ENCODE data around the gene GP1BB. TPM values are rescaled to one million over a fixed set of nuclear protein-coding genes. Genes with fewer than 3 reads are reported as not detected.

Gene GP1BB
- total RNA-seq, 1 donor from 2014 or later: 2.4 TPM

- TF ChIP-seq, protein P1, sequence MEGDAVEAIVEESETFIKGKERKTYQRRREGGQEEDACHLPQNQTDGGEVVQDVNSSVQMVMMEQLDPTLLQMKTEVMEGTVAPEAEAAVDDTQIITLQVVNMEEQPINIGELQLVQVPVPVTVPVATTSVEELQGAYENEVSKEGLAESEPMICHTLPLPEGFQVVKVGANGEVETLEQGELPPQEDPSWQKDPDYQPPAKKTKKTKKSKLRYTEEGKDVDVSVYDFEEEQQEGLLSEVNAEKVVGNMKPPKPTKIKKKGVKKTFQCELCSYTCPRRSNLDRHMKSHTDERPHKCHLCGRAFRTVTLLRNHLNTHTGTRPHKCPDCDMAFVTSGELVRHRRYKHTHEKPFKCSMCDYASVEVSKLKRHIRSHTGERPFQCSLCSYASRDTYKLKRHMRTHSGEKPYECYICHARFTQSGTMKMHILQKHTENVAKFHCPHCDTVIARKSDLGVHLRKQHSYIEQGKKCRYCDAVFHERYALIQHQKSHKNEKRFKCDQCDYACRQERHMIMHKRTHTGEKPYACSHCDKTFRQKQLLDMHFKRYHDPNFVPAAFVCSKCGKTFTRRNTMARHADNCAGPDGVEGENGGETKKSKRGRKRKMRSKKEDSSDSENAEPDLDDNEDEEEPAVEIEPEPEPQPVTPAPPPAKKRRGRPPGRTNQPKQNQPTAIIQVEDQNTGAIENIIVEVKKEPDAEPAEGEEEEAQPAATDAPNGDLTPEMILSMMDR (conservative IDR thresholded peaks at IDR 0.05): no peak
- H3K4me1 Mint-ChIP-seq (ENCODE audit: unreplicated experiment): peaks cover 5% of the 10 kb centered on the region
- no peak overlapping the region for H3K4me3 Mint-ChIP-seq
- H3K27me3 Mint-ChIP-seq: peaks cover 16% of the 10 kb centered on the region
- no peak for DNase-seq (ENCODE audit: extremely low spot score, unreplicated experiment)
- no peak overlapping the region for H3K27ac Mint-ChIP-seq
- no peaks in the 10 kb centered on the region for H3K9me3 Mint-ChIP-seq
- no peaks in the 10 kb centered on the region for H3K36me3 Mint-ChIP-seq
Observed at GRCh38 chr22:19748139-19748538, 24.8 kb downstream of the GP1BB start.

GRCh38 chr22:19748991-19749664, 25.8 kb downstream of the GP1BB start:
- Mint-ChIP-seq H3K4me3 (no peak overlapping the region), H3K27me3 (peaks cover 26% of the 10 kb centered on the region), H3K27ac (no peak overlapping the region), H3K36me3 (no peaks in the 10 kb centered on the region), H3K9me3 (no peaks in the 10 kb centered on the region), H3K4me1 (ENCODE audit: unreplicated experiment) (peaks cover 5% of the 10 kb centered on the region)
- no peak for DNase-seq (ENCODE audit: extremely low spot score, unreplicated experiment)
- TF ChIP-seq, protein P1 (conservative IDR thresholded peaks at IDR 0.05): no peak

DNA sequence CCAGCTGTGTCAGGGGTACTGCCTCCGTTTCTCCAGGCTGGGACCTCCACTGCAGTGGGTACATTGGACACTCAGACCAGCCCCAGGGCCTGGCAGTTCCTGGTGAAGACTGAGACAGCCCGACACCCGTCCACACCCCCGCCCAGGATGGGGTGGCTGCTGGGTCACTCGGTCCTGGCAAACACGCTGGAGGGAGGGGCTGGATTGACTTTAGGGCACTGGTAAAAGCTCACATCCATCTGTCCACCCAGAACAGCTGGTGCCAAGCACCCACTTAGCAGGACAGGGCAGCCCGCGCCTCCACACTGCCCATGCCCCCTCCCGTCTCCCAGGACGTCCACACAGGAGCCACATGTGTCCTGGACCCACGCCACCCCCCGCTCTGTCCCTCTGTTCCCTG, 26.5 kb downstream of the GP1BB start:
- H3K27me3 Mint-ChIP-seq: peaks cover 33% of the 10 kb centered on the region
- H3K36me3 Mint-ChIP-seq: no peaks in the 10 kb centered on the region
- peaks cover 5% of the 10 kb centered on the region for H3K4me1 Mint-ChIP-seq (ENCODE audit: unreplicated experiment)
- TF ChIP-seq, protein P1 (conservative IDR thresholded peaks at IDR 0.05): no peak
- H3K9me3 Mint-ChIP-seq: no peaks in the 10 kb centered on the region
- DNase-seq (ENCODE audit: extremely low spot score, unreplicated experiment): no peak
- no peak overlapping the region for H3K4me3 Mint-ChIP-seq
- no peak overlapping the region for H3K27ac Mint-ChIP-seq

GRCh38 chr22:19750507-19751490, 27.5 kb downstream of the GP1BB start:
- no peaks in the 10 kb centered on the region for H3K36me3 Mint-ChIP-seq
- peaks cover 42% of the 10 kb centered on the region for H3K27me3 Mint-ChIP-seq
- no peak overlapping the region for H3K27ac Mint-ChIP-seq
- no peak overlapping the region for H3K4me3 Mint-ChIP-seq
- no peak for DNase-seq (ENCODE audit: extremely low spot score, unreplicated experiment)
- TF ChIP-seq, protein P1 (conservative IDR thresholded peaks at IDR 0.05): no peak
- H3K9me3 Mint-ChIP-seq: no peaks in the 10 kb centered on the region
- H3K4me1 Mint-ChIP-seq (ENCODE audit: unreplicated experiment): peaks cover 5% of the 10 kb centered on the region

- Mint-ChIP-seq H3K4me3 (no peak overlapping the region), H3K36me3 (no peaks in the 10 kb centered on the region), H3K4me1 (ENCODE audit: unreplicated experiment) (peaks cover 5% of the 10 kb centered on the region), H3K27ac (no peak overlapping the region), H3K9me3 (no peaks in the 10 kb centered on the region), H3K27me3 (peaks cover 50% of the 10 kb centered on the region)
- DNase-seq (ENCODE audit: extremely low spot score, unreplicated experiment): no peak
- TF ChIP-seq, protein P1 (conservative IDR thresholded peaks at IDR 0.05): no peak
Observed at GRCh38 chr22:19751497-19752245, 28.3 kb downstream of the GP1BB start.

Data from type B pancreatic cell (in vitro differentiated cells).